Middle frontal gyrus (tissue), 1 donor: ENCODE results near the gene XRCC3.

Experiments used
- DNase-seq: peaks from one replicate; pipeline ENCODE4 v3.0.0-alpha.2; 2015; ENCODE audit warnings: low spot score; ENCODE audit errors: extremely low spot score

Gene XRCC3

DNA sequence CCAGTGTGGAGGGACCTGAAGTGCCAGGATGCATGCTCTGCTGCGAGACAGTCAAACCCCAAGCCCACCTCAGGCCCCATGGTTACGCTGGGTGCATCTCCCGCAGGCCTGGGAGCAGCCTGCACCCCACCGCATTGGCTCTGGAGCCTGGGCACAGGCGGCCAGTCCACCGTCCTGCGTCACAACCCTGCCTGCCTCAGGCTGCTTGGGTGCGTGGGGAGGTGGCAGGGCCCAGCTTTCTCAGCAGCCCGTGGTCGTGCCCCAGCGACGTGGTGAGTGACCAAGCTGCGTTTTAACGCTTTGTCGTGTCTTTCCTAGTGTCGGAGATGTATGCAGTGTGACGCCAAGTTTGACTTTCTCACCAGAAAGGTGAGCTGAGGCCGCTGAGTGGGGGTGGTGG, 11.2 kb upstream of the XRCC3 start:
- DNase-seq: no peak

DNA sequence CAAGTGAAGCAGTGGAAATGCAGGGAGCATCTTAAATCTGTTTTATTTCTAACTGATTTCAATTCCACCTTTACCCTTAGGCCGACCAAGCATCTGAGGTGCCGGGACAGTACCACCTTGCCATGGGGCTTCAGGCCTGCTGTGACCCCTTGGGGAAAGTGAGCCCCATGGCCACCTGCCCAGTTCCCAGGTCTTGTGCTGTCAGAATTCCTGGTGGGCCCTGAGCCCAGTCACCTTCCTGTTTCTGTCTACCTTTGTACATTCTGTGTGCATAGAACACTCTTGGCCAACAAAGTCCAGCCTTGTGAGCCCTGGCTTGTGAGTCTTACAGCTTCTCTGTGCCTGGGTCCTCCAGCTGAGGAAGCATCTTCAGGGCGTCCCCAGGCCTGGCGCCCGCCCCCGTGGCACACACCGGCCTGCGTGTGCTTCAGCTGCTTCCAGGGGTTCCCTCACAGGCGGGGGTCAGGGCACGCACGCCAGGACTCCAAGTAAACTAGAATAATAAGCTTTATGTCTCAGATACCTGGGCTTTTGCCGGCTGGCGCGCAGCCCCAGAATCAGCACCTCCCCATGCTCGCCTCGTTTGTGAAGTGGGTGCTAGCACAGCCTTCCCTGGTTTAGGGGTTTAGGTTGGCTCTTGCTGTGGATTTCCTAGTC, 10.6 kb upstream of the XRCC3 start:
- DNase-seq: no peak

DNA sequence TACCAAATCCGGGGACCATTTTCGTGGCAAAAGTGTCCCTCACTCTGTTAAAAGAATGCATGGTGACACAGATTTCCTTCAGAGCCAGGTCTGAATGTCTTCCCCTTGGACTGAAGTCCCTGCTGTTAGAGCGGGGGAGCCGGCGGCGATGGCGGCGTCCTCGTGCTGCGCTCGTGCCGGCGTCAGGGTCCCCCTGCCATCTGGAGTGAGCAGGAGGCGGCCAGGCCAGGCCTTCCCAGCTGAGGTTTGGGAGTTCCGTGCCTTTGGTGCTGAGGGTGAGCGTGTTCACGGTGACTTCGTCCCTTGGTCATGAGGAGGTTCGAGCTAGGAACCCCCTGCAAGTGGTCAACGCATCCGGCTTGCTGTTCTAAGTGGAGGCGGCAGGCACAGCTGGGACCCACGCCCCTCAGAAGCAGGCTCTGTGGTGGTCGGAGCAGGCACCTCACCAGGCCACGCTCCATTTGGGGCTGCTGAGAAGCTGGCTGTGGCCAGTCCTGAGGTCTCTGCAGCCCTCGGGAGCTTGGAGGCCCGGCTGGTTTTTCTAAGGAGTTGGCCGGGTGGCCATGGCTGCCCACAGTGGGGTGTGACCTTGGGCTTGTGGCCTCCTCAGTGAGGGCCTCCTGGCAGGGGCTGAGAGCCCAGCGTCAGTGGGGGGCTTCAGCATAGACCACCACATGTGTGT, 9.9 kb upstream of the XRCC3 start:
- no peak for DNase-seq

DNA sequence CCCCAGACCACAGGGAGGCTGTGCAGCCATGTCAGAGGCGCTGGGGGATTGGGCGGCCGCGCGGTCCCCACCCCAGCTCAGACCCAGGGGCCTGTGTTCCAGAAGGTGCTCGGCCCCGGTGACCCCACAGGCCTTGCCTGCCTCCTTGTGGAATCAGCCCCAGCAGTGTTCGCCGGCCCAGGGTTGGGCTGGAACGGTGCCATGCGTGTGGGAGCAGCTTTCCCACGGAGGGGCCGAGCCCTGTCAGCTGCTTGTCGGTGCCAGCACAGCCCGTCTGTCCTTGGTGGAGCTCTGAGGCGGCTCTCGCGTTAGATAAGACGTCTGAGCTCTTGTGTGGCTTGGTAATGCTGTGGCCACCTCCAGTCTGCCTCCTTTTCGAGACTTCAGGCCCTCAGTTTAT, 8.9 kb upstream of the XRCC3 start:
- DNase-seq: peak; percentile 61

DNA sequence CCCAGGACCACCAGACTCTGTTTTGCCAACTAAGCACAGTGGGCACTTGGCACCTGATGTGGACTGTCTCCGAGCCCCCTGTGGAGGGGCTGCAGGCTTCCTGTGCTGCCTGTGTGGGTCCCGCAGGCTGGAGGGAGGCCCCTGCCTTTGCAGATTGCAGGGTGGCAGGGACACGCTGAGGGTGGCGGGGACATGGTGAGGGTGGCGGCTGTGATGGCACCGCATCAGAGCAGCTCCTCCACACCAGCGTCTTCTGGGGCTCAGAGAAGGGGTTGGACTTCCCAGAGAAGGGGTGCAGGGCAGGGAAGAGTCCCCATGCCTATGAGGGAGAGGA, 8.5 kb upstream of the XRCC3 start:
- no peak for DNase-seq

DNA sequence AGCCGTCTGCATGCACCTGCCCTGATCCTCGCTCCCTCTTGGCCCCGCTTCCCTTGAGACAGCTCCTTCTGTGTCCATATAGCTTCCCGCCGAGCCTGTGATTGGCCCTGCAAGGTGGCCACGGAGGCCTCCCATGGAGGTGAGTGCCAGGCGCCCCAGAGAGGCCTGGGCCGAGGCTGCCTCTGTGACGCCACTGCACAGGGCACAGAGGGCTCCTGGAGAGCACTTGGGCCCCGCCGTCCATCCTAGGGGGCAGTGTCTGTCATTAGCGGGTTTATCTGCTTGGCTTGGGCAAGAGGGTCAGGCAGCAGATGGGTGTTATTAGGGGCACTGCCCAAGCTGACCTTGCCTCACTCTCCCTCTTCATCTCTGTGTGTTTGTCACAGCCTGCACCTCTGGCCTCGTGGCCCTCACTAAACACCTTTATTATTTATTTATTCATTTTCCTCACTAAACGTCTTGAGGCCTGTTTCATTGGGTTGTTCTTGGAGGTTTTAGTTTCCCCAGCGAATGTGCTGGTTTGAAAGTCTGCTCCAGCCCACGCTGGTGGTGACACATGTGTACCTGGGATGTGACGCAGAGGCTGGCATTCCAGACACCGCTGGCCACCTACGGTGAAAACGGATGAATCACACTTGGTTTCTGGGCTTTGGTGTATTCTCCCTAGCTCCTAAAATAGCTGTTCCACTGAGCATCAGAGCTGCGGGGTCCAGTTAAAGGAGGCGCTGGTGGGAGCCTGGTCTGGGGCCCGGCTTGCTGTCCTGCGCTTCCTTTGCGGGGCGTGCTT, 6.3 kb upstream of the XRCC3 start:
- DNase-seq: peak; percentile 63

DNA sequence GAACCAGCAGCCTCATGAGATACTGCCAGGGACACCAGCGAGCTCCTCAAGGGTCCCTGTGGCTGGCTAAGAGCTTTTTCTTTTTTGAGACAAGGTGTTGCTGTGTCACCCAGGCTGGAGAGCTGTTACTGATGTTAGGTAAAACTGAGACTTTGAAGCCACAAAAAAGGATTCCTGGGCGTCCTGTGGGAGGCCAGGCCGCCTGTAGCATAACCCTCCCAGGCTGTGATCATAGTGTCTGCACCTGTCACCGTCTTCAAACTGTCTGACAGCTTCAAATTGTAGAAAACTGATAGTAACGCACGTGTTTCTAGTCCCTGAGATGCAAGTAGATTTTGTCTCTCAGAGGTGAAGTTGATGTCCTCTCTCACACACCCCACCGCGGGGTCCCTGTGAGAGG, 4.5 kb upstream of the XRCC3 start:
- no peak for DNase-seq

DNA sequence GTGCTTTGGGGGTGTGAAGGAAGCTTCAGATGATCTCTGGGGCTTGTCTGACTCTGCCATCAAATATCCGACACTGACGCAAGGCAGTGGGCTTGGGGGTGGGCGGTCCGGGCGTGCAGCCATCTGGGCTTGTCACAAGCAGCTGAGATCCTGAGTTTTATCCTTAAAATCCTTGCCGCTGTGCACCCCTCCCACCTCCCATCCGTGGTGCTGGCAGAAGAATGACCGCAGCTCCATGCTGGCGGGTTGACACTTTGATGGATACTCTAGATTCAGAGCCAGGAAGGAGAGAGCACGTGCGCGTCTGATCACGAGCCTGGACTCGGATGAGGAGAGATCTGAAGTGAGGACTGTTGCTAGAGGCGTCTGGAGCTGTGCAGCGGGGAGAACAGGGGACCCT, 3.3 kb upstream of the XRCC3 start:
- no peak for DNase-seq

DNA sequence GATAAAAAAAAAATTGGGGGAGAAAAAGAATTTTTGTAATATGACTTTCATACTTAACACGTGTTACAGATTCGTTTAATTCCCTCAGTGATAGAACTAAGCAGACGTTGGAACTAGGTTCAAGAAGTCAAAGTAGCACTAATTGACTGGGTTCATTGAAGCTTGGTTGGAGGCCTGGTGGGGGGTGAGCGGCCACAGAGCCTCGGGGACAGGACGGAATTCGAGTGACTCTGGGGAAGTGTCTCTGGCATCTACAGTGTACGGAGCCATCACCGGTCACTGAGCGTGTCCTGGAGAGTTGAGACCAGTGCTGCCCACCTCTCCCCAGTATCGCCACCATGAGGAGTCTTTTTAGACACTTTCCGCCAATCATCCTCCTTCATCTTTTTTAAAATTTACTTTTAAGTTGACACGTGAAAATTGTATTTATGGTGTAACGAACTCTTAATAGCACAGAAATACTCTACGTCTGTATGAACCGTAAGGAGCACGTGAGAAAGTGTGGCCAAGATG, 1.7 kb upstream of the XRCC3 start:
- no peak for DNase-seq

DNA sequence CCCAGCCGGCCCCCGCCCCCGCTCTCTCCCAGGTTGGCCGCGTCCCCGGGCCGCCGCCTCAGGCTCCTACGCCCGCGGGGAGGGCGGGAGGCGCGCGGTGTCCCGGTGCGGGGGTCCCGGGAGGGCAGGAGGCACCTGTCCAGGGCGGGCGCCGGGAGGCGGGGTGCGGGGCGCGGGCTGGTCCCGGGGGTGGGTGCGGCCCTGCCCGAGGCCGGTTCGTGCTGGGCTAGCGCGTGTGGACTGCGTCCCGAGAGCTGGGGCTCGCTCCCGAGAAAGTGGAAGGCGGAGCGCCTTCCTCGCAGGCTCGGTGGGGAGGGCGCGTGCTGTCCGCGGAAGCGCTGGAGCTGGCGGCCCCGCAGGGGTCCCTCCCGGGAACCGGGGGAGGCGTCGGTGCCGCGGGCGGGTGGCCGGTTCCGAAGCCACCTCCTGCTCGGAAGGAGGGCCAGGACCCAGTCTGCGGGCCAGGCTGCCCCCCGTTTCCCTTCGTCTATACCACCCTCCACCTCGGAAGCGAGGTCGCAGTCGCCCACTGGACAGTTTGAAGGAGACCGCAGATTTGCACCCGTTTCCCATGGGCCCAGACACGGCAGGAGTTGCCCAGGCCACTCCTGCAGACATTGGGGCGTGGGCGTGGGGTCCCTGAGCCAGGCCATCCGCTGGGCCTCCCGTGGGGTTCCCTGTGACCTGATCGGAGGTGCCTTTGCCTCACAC, 995 bp upstream of the XRCC3 start:
- DNase-seq: no peak

DNA sequence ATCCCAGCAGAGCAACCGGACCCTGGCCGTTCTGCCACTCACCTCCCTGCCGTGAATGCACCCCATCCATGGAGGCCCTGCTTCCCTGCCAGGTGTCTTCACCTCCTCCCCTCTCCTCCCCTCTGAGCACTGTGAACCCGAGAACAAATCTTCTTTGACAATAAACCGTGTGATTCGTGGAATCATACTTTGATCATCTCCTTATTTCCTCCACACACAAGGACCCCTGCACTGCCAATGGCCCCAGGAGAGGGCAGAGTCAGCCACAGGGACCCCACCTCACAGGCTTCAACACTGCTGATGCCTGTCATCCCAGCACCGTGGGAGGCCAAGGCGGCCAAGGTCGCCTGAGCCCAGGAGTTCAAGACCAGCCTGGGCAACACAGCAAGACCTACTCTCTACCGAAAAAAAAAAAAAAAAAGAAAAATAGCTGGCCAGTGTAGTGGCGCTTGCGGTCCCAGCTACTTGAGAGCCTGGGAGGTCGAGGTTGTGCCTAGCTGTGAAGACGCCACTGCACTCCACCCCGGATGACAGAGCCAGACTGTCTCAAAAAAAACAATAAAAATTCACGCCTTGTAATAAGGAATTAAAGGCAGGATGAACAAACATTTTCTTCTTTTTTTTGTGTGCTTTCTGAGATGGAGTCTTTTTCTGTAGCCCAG, 1.1 kb downstream of the XRCC3 start:
- DNase-seq: no peak

DNA sequence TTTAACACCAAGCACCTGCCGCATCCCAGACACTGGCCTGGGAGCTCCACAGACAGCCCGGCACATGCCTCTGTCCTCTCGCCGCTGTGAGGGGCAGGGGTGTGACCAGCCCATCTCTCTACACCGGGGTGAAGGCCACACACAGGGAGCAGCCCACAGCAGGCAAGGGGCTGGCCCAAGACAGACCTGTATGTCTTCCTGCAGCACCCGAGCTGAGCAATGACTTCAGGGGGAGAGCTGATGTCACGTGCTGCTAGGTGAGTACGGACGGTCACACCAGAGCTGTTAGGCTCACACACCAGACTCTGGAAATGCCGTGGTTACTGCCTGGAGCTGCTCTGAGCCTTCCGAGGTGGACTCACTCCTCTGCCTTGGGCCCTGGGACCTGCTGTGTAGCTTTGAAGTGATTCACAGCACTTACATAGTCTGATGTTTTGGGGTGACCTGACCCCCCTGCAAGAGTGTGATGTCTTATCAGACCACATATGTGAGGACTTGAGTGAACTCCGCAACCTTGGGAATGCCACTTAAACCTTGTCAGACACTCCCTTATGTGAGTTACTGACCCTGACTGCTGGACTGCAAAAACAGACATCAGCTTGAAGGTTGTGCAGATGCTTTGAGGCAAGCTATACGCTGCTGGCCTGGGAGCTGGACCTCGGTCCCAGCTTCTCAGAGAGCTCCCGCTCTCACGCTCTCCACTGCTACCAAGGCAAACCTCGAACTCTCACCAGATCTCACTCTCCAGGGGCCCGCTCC, 1.8 kb downstream of the XRCC3 start:
- no peak for DNase-seq

DNA sequence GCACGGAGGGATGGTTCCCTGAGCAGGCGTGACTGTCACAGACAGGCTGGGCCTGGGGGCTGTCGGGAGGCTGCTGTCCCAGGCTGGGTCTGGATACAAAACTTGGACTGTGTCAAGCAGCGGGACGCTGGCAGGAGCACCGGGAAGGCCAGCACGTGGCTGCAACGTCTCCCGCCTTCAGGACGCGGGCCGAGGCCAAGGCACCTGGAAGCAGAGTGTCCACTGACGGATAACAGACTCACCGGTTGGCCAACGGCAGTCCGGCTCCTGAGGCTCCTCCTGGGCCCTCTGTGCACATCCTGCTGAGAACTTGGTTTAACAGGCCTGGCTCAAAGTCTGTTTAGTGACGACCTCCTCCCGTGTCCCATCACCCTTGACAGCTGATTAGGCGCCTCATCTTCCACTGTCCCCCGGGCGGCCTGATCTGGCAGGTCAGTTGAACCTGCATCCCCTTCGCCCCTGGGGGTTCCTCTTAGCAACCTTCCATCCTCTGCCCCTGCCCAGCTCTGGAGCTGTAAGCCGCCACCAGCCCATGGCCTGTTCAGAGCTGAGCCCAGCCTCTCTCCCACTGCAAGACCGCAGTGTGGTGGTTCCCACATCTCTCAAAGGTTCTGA, 2.5 kb downstream of the XRCC3 start:
- DNase-seq: no peak

DNA sequence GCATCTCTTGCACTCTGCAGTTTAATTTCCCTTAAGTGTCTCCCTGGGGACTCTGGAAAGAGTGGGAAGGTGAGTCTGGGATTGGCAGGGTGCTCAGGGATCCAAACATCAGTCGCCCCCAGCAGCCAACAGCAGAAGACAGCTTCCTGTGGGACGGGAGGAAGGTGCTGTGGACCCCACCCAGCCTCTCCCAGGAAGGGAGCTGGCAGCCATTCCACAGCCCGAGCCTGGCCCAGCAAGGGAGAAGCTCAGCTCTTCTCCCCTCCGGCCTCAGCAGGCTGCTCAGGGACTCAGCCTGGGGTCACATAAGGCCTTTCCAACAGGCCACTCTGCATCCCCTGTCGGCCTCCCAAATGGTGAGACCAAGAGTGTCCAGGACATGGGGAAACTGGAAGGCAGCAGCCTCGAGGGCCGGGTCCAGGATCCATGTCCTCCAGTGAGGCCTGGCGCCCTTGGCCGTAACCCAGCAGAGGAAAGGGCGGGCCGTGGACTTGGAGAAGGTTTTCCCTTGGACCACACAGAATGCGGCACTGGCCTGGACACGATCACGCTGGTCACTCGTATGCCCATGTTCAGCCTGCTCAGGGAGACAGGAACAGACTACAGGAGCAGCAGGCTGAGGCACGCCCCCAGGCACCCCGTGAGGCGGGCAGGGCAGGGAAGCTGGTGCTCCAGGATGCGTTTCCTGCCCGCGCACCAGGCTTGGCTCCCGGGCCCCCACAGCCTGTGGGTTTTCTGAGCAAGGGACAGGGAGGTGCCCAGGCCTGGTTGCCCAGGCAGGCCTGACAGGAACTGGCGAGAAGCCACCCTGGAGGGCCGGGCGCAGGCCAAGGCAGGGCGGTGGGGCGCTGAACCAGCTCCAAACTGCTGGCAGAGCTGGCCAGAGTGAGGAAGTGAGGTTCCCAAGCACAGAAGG, 3.5 kb downstream of the XRCC3 start:
- no peak for DNase-seq

DNA sequence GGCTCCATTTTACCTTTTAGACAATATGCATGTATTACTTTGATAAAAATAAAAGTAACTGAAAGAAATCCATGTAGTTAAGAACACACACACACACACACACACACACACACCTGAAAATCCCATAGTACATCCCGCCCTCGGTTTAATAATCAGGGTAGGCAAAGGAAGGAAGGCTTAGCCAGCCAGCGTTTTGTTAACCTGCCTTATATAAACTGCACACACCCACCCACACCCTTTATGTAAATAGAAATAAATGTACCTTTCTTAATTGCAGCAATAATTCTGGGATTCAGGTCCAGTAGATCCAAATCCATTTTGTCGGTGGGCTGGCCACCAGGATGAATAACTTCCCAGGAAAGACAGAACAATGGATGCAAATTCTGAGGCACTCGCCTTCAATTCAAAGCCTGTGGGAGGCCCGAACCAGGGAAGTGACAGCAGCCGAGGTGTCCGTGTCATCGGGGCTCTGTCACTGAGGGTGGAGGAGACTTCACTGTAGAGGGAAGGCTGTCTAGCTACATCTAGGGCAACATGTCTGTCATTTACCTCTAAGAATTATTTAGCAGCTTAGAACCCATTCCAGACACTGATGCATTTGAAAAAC, 4.4 kb downstream of the XRCC3 start:
- DNase-seq: no peak

DNA sequence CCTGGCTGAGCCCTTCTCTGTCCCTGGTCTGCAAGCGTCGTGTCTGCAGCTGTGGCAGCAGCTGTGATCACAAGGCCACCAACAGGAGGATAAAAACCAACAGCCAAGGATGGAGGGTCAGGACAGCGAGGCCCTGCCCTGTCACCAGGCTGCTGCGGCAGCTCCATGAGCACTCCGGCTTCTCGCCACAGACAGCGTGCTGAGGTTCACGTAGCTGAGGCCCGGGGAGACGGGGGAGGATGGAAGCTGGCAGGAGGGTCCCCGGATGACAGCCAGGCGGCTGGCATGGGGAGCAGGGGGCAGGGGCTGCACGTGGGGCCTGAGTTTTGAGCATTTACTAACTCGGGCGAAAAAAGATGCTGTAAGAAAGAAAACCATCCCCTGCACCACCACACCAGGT, 5.4 kb downstream of the XRCC3 start:
- DNase-seq: no peak

DNA sequence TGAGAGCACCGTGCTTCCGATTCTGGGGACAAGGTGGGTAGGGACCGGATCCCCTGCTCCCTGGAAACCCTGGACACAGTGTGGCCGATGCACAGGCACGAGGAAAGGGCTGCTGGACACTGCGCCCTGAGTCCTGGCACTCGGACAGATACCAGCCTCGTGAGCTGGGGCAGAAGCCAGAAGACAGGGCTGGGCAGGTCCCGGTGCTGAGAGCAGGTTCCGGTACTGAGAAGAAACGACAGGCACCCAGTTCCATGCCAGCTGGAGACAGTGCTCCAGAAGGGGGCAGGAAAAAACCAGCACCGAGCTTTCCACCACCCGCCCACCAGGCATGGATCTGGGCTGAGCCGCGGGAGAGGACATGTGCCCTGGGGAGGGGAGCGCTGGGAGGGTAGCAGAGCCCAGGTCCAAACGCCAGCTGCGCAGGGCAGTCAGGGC, 6.5 kb downstream of the XRCC3 start:
- DNase-seq: no peak
